Mucosa of rectum (tissue), 2 donors: Measurements from ENCODE around the gene GUF1.

Experiments used
- H3K27ac ChIP-seq, 2 donors: one replicate each; pipeline ENCODE4 v1.7.0; 2013; ENCODE audit warnings: inconsistent platforms in 2 of 2, low read depth in 2 of 2, low read length in 2 of 2
- H3K27me3 ChIP-seq, 2 donors: one replicate each; pipeline ENCODE4 v1.7.0; 2013; ENCODE audit warnings: low read length in 2 of 2; ENCODE audit not compliant: control insufficient read depth in 2 of 2, insufficient read depth in 2 of 2
- H3K36me3 ChIP-seq, 2 donors: one replicate each; pipeline ENCODE4 v1.7.0; 2013; ENCODE audit warnings: low read length in 2 of 2; ENCODE audit not compliant: control insufficient read depth in 2 of 2, insufficient read depth in 2 of 2
- H3K4me1 ChIP-seq, 2 donors: one replicate each; pipeline ENCODE4 v1.7.0; 2013; ENCODE audit warnings: low read length in 2 of 2, mild to moderate bottlenecking in 1 of 2; ENCODE audit not compliant: control insufficient read depth in 2 of 2, insufficient read depth in 2 of 2
- H3K4me3 ChIP-seq, 2 donors: one replicate each; pipeline ENCODE4 v1.7.0; 2013; ENCODE audit warnings: low read length in 2 of 2
- H3K9ac ChIP-seq, 2 donors: one replicate each; pipeline ENCODE4 v1.7.0; 2013; ENCODE audit warnings: low read length in 2 of 2, low read depth in 1 of 2, mild to moderate bottlenecking in 1 of 2
- H3K9me3 ChIP-seq, 2 donors: one replicate each; pipeline ENCODE4 v1.7.0; 2013; ENCODE audit warnings: low read length in 2 of 2; ENCODE audit not compliant: control insufficient read depth in 2 of 2
- donor health status: healthy.
- donor health status: Normal muscosa, but diverticular disease.

Gene GUF1, protein sequence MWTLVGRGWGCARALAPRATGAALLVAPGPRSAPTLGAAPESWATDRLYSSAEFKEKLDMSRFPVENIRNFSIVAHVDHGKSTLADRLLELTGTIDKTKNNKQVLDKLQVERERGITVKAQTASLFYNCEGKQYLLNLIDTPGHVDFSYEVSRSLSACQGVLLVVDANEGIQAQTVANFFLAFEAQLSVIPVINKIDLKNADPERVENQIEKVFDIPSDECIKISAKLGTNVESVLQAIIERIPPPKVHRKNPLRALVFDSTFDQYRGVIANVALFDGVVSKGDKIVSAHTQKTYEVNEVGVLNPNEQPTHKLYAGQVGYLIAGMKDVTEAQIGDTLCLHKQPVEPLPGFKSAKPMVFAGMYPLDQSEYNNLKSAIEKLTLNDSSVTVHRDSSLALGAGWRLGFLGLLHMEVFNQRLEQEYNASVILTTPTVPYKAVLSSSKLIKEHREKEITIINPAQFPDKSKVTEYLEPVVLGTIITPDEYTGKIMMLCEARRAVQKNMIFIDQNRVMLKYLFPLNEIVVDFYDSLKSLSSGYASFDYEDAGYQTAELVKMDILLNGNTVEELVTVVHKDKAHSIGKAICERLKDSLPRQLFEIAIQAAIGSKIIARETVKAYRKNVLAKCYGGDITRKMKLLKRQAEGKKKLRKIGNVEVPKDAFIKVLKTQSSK

DNA sequence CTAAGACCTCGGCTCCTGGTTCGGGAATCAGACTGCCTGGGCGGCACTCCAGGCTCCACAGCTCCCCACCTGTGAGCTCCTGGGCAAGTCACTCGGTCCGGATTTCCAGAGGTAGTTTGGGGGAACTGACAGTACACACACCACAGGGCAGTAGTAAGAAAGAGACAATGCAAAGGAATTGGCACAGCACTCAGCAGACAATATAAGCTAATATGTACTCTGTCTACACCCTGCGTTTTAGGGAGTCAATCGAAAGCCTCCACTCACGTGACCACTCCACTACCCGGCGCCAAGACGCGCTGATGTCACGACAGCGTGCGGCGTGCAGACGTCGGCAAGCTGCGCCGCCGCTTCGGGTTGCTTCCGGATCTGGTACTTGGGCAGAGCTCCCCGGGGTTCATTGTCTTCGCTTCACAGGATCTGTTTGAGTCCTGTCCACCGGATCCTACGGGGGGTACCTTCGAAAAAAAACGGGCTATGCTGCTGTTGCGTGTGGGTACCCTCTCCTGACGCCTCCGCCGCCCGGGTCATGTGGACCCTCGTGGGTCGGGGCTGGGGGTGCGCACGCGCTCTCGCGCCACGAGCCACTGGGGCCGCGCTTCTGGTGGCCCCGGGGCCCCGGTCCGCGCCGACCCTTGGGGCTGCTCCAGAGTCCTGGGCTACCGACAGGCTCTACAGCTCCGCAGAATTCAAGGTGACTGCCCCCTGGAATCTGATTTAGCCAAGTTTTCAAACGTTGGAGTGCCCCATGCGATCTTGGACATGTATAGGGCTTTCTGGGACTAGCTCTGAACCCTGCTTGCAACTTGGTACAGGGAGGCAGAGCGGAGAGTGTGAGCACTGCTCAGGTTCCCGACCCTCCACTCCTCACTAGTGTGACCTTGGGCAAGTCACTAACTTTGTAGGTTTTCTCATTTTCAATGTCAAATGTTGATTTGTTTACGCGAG is at the start of gene GUF1:
Gene GUF1 (plus strand): TSS at position 327 of the 948 bp plus-strand sequence. CDS start 203 bp downstream, at position 530.
- peaks cover 6 to 8% of the 10 kb centered on the region in 2 donors for H3K4me1 ChIP-seq
- no peaks in the 10 kb centered on the region for H3K9me3 ChIP-seq
- H3K27ac ChIP-seq, result peak within 1 kb of the TSS; percentile 89
- H3K9ac ChIP-seq, result peak within 1 kb of the TSS; percentile 94 to 95
- H3K36me3 ChIP-seq, result peaks cover 5 to 11% of the 10 kb centered on the region in 2 donors
- no peaks in the 10 kb centered on the region for H3K27me3 ChIP-seq
- H3K4me3 ChIP-seq, result peak within 1 kb of the TSS; percentile 95 to 99

DNA sequence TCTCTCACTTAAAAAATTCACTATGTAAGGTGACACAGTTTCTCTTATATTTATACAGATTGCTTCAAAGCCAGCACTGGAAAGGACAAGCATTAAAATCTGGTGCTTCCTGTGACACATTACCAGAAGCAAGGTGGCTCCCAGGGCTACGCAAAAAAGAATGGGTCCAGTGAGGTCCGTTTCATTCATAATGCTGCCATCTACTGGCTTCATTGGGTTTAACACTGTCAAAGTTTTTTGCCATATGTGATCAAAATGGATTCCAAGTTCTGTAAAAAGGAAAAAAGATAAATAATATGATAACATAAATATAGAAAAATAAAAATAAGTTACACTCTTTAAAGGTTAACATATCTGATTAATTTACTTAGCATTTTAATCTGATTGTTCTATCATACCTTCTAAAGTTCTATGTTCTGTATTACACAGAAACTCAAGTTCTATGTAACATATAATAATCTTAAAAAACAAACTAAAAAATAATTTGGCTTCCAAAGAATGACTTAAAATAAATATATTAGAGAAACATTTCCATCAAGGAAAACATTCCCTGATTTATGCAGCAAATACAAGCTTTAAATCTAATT is 48.8 kb upstream of the GUF1 start:
- Histone ChIP-seq H3K36me3 (no peaks in the 10 kb centered on the region), H3K4me3 (no peak overlapping the region), H3K4me1 (no peaks in the 10 kb centered on the region), H3K9ac (no peak overlapping the region), H3K27ac (no peak overlapping the region), H3K9me3 (no peaks in the 10 kb centered on the region), H3K27me3 (no peaks in the 10 kb centered on the region)

DNA sequence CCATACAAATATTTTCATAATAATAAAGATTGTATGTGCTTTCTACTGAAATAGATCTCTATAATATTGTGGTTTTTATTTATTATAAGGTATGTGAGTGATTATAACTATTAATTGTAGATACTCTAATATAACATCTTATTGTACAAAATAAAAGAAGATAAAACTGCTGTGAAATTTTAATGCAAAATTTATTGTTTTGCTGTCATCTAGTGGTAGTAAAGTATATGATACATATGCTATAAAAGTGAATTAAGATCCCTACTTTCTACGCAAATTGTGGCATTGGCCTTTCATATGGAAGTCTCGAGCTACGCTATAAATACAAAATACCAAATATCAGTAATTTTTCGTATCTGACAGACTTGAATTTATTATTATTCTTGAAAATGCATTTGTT is 46.1 kb upstream of the GUF1 start:
- H3K4me1 ChIP-seq, result no peaks in the 10 kb centered on the region
- no peaks in the 10 kb centered on the region for H3K36me3 ChIP-seq
- H3K9me3 ChIP-seq, result no peaks in the 10 kb centered on the region
- no peak overlapping the region for H3K4me3 ChIP-seq
- H3K27ac ChIP-seq, result no peak overlapping the region
- H3K27me3 ChIP-seq, result no peaks in the 10 kb centered on the region
- H3K9ac ChIP-seq, result no peak overlapping the region

DNA sequence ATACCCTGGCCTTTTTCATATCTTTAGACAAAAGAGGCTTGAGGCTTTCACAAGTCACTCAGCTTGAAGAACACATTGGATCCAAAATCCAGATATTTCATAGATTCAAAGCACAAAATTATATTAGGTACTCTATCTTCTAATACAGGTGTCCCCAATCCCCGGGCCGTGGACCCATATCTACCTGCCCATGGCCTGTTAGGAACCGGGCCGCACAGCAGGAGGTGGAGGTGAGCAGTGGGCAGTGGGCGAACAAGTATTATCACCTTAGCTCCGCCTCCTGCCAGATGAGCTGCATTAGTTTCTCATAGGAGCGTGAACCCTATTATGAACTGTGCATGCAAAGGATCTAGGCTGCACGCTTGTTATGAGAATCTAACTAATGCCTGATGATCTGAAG is 45.5 kb upstream of the GUF1 start:
- no peaks in the 10 kb centered on the region for H3K4me1 ChIP-seq

DNA sequence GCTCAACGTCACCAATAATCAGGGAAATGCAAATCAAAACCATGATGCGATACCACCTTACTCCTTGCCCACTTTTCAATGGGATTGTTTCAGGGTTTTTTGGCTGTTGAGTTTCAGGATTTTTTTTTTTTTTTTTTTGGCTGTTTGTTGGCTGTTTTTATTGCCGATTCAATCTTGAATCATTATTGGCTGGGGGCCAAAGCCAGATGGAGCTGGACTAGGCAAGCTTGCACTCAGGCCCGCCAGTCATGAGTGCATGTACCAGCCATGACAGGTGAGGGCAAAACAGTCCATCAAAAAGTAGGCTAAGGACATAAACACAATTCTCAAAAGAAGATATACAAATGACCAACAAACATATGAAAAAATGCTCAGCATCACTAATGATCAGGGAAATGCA is 40.1 kb upstream of the GUF1 start:
- no peak overlapping the region for H3K27ac ChIP-seq
- no peak overlapping the region for H3K4me3 ChIP-seq
- no peaks in the 10 kb centered on the region for H3K36me3 ChIP-seq
- H3K4me1 ChIP-seq, result no peaks in the 10 kb centered on the region
- H3K9me3 ChIP-seq, result no peaks in the 10 kb centered on the region
- H3K27me3 ChIP-seq, result no peaks in the 10 kb centered on the region
- H3K9ac ChIP-seq, result no peak overlapping the region

More for the DNA sequence above, 45.5 kb upstream of the GUF1 start:
- no peak overlapping the region for H3K27ac ChIP-seq
- no peaks in the 10 kb centered on the region for H3K36me3 ChIP-seq
- H3K4me3 ChIP-seq, result no peak overlapping the region
- H3K9me3 ChIP-seq, result no peaks in the 10 kb centered on the region
- no peak overlapping the region for H3K9ac ChIP-seq
- H3K27me3 ChIP-seq, result no peaks in the 10 kb centered on the region

DNA sequence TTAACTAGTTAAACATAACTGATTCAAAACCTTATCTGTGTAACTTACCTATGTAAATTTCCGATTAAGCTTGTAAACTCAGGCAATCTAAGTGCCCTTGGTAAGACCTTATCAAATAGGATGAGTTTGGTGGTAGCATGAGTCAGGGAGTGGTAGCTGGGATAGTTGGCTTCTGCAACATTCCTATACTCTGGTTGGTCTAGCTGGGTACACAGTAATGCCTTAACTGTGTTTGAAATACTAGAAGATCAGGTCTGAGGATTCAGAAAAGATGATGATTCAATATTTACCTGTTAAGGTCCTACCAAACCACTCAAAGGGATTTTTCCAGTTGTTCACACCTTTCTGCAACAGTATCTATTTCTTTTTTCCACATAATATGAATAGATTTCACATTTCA is 32.1 kb upstream of the GUF1 start:
- Histone ChIP-seq H3K9me3 (peaks cover 2 to 4% of the 10 kb centered on the region in 2 donors), H3K9ac (no peak overlapping the region), H3K36me3 (no peaks in the 10 kb centered on the region), H3K4me3 (no peak overlapping the region), H3K27ac (no peak overlapping the region), H3K27me3 (no peaks in the 10 kb centered on the region), H3K4me1 (no peaks in the 10 kb centered on the region)

DNA sequence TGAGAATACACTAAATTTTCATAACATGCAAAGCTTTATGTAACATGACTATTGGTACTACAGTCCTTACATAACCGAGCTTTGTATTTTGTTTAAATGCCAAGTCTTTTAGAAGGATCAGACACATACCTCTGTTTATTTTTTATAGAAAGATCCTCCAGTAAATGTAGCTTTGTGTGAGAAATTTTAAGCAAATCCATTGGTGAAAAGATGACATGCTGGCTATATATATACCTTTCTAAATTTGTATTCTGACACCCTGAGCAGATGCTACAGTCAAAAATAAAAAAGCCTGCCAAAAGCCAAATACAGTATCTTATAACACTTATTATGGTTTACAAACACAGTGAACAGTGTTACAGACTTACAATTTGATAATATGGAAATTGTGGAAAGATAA is 26.8 kb upstream of the GUF1 start, which contains the start of gene YIPF7:
Gene YIPF7 (minus strand): TSS at position 201 of the 400 bp plus-strand sequence. CDS start 1,525 bp downstream, outside the sequence.
- no peak within 1 kb of the TSS for H3K27ac ChIP-seq

DNA sequence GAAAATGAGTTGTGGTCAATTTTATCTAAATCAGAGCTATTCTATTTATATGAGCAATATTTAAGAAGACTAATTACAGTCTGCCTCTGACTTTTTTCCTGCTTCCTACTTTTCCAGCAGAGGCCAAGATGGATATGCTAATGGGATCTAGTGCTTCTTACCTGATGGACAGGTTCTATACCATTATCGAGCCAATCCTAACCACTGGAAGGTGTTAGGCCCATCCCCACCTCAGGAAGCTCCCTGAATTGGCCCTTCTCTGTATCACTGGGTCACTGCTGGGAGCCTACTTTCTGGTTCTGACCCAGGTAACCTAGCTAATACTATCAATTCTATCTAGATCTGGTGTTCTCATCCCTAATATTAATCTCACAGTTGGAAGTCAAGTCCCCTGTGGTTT is 26.2 kb upstream of the GUF1 start:
- H3K9me3 ChIP-seq, result no peaks in the 10 kb centered on the region
- no peaks in the 10 kb centered on the region for H3K27me3 ChIP-seq
- no peak overlapping the region for H3K27ac ChIP-seq
- no peak overlapping the region for H3K9ac ChIP-seq
- no peaks in the 10 kb centered on the region for H3K36me3 ChIP-seq
- no peak overlapping the region for H3K4me3 ChIP-seq
- no peaks in the 10 kb centered on the region for H3K4me1 ChIP-seq

More for the DNA sequence above, 26.8 kb upstream of the GUF1 start, which contains the start of gene YIPF7:
- H3K27me3 ChIP-seq, result no peaks in the 10 kb centered on the region
- H3K9ac ChIP-seq, result no peak within 1 kb of the TSS
- no peak within 1 kb of the TSS for H3K4me3 ChIP-seq
- no peaks in the 10 kb centered on the region for H3K36me3 ChIP-seq
- H3K9me3 ChIP-seq, result no peaks in the 10 kb centered on the region
- no peaks in the 10 kb centered on the region for H3K4me1 ChIP-seq

DNA sequence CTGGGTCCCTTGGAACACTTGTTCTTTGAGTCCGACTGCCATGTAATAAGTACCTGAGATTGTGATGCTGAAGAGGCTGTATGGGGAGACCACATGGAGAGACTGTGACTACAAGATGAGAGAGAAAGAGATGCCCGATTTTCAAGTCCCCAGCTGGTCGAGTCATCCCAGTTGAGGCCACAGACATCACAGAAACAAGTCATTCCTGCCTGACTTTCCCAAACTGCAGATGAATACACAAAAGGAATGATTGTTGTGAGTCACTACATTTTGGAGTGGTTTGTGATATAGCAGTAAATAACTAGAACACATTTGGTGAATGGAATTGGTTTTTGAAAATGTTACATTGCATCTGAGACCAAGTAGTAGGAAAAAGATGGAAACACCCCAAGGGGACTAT is 17.8 kb upstream of the GUF1 start:
- Histone ChIP-seq H3K9me3 (no peaks in the 10 kb centered on the region), H3K36me3 (no peaks in the 10 kb centered on the region), H3K4me3 (no peak overlapping the region)

More for the DNA sequence above, 17.8 kb upstream of the GUF1 start:
- H3K9ac ChIP-seq, result no peak overlapping the region
- no peaks in the 10 kb centered on the region for H3K27me3 ChIP-seq
- H3K4me1 ChIP-seq, result no peaks in the 10 kb centered on the region
- no peak overlapping the region for H3K27ac ChIP-seq
